ENCODE data around the gene PPHLN1.
"Not testable (repeated sequence)": the region's sequence is repeated elsewhere in the genome, so short reads cannot be mapped to it uniquely, and the experiment has no call there.

The PPHLN1 gene

GRCh38 chr12:42323856-42324255 lies 2.1 kb upstream of the PPHLN1 start:
- DNase-seq: no peak

- DNase-seq: no peak
These were observed 678 bp upstream of the PPHLN1 start for GRCh38 chr12:42325326-42325652.

- DNase-seq: no peak
These were observed 717 bp downstream of the PPHLN1 start for GRCh38 chr12:42326541-42327226.

- DNase-seq: no peak
These were observed 1.2 kb downstream of the PPHLN1 start for GRCh38 chr12:42327227-42327590.

GRCh38 chr12:42330097-42330496 lies 4.1 kb downstream of the PPHLN1 start:
- not testable (repeated sequence) for DNase-seq

- no peak for DNase-seq
These were observed 6.6 kb downstream of the PPHLN1 start for GRCh38 chr12:42332301-42333285.

GRCh38 chr12:42336286-42336685 lies 10.3 kb downstream of the PPHLN1 start:
- DNase-seq: no peak

- no peak for DNase-seq
These were observed 12.3 kb downstream of the PPHLN1 start for GRCh38 chr12:42338280-42338679.

GRCh38 chr12:42342028-42342427 lies 16.1 kb downstream of the PPHLN1 start:
- no peak for DNase-seq

- no peak for DNase-seq
These were observed 17.8 kb downstream of the PPHLN1 start for GRCh38 chr12:42343721-42344120.

- no peak for DNase-seq
These were observed 20.5 kb downstream of the PPHLN1 start for GRCh38 chr12:42346403-42347002.

GRCh38 chr12:42349119-42350020 lies 23.4 kb downstream of the PPHLN1 start:
- not testable (repeated sequence) for DNase-seq

- DNase-seq: not testable (repeated sequence)
These were observed 24.0 kb downstream of the PPHLN1 start for GRCh38 chr12:42350021-42350407.

GRCh38 chr12:42356344-42356743 lies 30.4 kb downstream of the PPHLN1 start:
- DNase-seq: no peak

- DNase-seq: no peak
These were observed 34.9 kb downstream of the PPHLN1 start for GRCh38 chr12:42360747-42361403.

GRCh38 chr12:42361909-42362646 lies 36.1 kb downstream of the PPHLN1 start:
- no peak for DNase-seq

GRCh38 chr12:42362647-42363260 lies 36.8 kb downstream of the PPHLN1 start:
- no peak for DNase-seq

- DNase-seq: no peak
These were observed 38.7 kb downstream of the PPHLN1 start for GRCh38 chr12:42364692-42365091.

GRCh38 chr12:42365486-42365885 lies 39.5 kb downstream of the PPHLN1 start:
- DNase-seq: no peak

GRCh38 chr12:42370013-42370412 lies 44.0 kb downstream of the PPHLN1 start:
- DNase-seq: no peak

Measured in activated CD8-positive, alpha-beta memory T cell treated with anti-CD3 and anti-CD28 coated beads, Interleukin-2, amount 50 U/mL, for 48 hours (primary cell).